GM21423 (cell line): ENCODE data around the gene CTSK.
"Not testable (repeated sequence)": the region's sequence is repeated elsewhere in the genome, so short reads cannot be mapped to it uniquely, and the experiment has no call there.

ENCODE experiments used
- ATAC-seq: cut with Tn5 transposase; IDR thresholded peaks from one replicate; pipeline ENCODE4 v1.9.1; 2021; ENCODE audit warnings: mild to moderate bottlenecking, moderate library complexity; ENCODE audit not compliant: unreplicated experiment

CTSK gene

GRCh38 chr1:150807249-150808023 is 624 bp downstream of the CTSK start:
- ATAC-seq: no peak

- ATAC-seq: no peak
Observed at GRCh38 chr1:150805899-150806298, 2.2 kb downstream of the CTSK start.

GRCh38 chr1:150804671-150805070 is 3.4 kb downstream of the CTSK start:
- ATAC-seq: no peak

- no peak for ATAC-seq
Observed at GRCh38 chr1:150799089-150799488, 9.0 kb downstream of the CTSK start.

- ATAC-seq: no peak
Observed at GRCh38 chr1:150798525-150798924, 9.5 kb downstream of the CTSK start.

GRCh38 chr1:150796374-150796773 is 11.7 kb downstream of the CTSK start:
- no peak for ATAC-seq

GRCh38 chr1:150793778-150794177 is 14.3 kb downstream of the CTSK start:
- ATAC-seq: not testable (repeated sequence)

DNA sequence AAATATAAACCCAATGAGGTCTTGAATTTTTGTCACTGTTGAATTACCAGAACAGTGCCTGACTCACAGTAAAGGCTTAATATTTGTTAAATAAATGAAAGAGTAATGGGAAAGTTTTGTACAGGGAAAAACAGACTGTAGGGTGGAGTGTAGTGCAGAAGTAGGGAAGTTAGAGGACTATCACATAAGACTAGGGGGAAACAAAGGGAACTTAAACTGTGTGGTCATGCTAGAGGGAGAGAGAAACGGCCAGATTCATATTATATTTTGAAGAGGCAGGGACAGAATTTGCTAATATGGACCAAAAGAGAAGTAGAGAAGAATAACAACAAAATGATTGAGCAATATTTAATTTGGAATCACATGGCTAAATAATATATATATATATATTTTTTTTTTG is 14.8 kb downstream of the CTSK start:
- no peak for ATAC-seq

DNA sequence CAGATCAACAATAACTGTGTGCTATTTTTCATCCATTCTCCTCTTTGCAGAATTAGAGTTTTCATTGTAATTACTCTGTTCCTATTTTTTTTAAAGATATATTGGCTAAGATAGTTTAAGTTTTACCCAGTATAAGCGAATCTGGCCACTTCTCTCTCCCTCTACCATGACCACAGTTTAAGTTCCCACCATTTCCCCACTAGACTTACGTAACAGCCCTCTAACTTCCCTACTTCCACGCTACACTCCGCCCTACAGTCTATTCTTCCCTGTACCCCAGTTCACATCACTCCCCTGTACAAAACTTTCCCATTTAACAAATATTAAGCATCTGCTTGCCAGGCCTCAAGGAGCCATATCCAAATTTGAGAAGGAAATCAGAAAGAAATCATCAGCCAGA is 16.5 kb downstream of the CTSK start:
- ATAC-seq: no peak

DNA sequence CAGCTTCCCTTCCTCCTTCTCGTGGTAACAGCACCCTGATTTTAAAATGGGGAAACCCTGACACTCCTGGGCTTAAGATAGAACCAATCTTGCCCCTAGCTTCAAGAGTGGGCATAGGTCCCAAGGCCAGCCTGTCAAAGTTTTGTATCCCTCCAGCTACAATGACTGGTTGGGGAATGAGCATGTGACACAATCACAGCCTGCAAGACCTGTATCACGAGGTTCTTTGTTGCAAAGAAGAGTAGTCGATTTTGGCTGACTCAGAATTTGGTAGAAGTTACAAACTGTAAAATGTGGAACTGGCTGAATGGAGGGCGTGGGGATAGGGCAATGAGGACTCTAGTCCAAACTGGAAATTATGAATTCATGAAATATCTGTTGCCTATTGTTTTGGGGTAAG is 18.7 kb downstream of the CTSK start:
- no peak for ATAC-seq

- ATAC-seq: no peak
Observed at GRCh38 chr1:150788946-150789345, 19.1 kb downstream of the CTSK start.

DNA sequence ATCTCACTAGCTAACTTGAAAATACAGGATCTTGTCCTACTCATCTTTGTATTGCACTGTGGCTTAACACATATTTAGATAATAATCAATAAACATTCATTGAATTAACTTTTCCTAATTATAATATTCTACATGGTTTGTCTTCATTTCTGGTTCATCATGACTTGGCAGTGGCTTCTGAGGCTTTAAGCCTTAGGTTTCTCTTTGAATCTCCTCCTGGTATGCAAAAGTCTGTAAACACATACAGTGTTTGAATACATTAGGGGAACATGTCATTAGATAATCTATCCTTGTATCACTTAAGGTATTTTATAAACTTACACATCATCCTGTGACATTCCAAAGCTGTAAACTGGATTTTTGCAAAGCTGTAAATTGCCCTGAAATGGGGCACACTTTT is 20.6 kb downstream of the CTSK start:
- no peak for ATAC-seq

DNA sequence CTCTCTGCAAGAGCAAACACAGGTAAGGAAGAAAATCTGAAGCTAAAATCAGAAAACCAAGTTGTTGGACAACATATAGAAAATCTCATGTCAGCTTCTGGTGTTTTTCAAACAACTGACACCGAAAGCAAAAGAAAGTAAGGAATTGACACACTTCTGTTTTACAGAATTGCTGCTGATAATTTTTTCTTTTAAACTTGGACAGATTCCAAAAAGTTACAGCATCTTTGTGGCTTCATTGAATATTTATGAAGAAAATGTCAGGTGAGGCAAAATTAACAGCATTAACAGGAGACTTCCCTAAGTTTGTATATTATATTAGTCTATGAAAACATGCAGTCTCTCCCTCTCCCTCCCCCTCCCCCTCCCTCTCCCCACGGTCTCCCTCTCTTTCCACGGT is 27.6 kb downstream of the CTSK start:
- no peak for ATAC-seq

DNA sequence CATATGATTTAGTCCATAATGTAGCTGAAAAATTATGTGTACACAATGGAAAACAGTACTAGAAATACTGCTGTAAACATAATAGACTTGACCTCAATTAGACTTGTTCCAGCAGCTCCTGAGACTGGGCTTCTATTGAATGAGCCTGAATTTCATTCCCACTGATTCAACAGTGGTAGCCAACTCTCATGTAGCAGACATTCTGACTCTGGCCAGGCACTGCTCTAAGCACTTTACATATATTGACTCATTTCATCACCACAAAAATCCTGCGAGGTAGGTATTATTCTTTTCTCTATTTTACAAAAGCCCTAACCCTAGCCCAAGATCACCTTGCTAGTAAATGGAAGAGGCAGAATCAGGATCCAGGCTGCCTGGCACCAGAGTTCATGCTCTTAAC is 29.7 kb downstream of the CTSK start:
- ATAC-seq: no peak

DNA sequence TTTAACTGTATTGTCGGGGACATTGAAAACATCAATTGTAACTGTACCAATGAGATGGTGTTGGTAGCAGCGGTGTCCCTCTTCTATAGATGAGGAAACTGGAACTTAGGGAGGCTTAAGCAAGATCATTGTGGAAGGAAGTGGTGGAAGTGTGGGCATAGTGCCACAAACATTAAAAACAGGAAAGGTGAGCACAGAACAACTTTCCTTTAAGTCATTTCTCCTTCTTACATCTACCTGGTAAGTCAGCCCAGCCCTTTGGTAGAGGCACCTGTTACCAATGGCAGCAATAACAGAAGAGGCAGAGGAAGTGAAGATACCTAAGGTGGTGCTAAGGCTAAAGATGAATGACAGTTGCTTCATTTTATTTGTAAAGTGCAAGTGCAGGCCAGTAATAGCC is 30.5 kb downstream of the CTSK start:
- ATAC-seq: no peak

- ATAC-seq: not testable (repeated sequence)
Observed at GRCh38 chr1:150775931-150776505, 32.0 kb downstream of the CTSK start.

GRCh38 chr1:150775276-150775675 is 32.8 kb downstream of the CTSK start:
- ATAC-seq: no peak

DNA sequence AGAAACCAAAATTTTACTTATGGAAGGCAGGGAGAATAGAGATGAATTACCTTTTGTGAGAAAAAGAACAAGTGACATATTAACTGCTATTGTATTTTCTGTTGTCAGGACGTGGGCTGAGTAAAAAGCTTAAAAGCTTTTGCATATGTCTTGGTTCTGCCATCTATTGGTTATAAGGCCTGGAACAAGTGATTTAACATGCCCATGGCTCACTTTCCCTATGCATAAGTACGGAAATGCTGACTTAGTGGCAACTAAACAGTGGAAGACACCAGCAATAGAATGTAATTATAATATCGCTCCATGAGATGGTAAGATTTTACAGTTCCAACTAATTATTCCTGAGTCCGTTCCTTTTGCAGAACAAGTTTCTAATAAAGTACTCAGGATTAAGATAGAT is 35.7 kb downstream of the CTSK start:
- no peak for ATAC-seq

GRCh38 chr1:150767704-150768103 is 40.4 kb downstream of the CTSK start:
- ATAC-seq: not testable (repeated sequence)

DNA sequence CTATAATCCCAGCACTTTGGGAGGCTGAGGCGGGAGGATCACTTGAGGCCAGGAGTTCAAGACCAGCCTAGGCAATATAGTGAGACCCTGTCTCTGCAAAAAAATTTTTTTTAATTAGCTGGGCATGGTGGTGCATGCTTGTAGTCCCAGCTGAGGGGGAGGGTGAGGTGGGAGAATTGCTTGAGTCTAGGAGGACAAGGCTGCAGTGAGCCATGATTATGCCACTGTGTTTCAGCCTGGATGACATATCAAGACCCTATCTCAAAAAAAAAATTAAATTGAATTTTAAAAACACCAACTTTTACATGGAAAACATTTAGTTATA is 42.1 kb downstream of the CTSK start:
- not testable (repeated sequence) for ATAC-seq

GRCh38 chr1:150765296-150765976 is 42.6 kb downstream of the CTSK start, which contains the start of gene CTSS:
Gene CTSS, minus strand, starts transcription at chr1:150765778. Its CDS starts 1,015 bp downstream, at chr1:150764763.
- ATAC-seq: peak; percentile 86

DNA sequence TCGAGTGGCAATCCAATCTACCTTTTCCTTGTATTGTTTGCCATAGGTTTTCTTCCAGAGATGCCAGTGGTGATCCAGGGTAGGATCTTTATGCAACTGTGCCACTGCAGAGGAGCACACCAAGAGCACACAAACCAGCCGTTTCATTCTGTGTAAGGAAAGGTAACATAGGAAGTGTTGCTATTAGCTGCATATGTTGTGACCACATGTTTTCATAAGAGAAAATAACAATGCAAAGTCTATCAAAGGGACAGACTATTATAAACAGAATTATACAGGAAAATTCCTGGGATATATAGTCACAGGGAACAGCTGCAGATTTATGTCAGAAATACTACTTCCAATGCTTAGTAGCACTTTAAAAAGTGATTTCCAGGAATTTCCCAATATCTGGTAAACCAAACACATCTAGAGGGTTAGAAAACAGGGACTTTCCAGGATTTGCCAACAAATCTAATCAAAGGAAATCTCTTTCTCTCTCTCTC is 43.4 kb downstream of the CTSK start:
- no peak for ATAC-seq
